ENCODE measurements around the gene OXCT2. TPM values are rescaled to one million over a fixed set of nuclear protein-coding genes. Genes with fewer than 3 reads are reported as not detected.
"Not testable (repeated sequence)": the region's sequence is repeated elsewhere in the genome, so short reads cannot be mapped to it uniquely, and the experiment has no call there.

Gene OXCT2
- total RNA-seq, 2 donors from 2014 or later: 3.6 to 4.9 TPM

- Histone ChIP-seq H3K36me3 (no peaks in the 10 kb centered on the region), H3K9me3 (no peaks in the 10 kb centered on the region), H3K27me3 (no peaks in the 10 kb centered on the region), H3K4me1 (peaks cover 0 to 5% of the 10 kb centered on the region in 2 donors), H3K4me3 (no peak overlapping the region), H3K27ac (no peak overlapping the region)
- no peak for TF ChIP-seq CTCF (IDR thresholded peaks at IDR 0.05)
- no peak for DNase-seq (ENCODE audit: low spot score)
Measured at GRCh38 chr1:39795651-39796050, 24.5 kb upstream of the OXCT2 start.

GRCh38 chr1:39791838-39792237 lies 20.7 kb upstream of the OXCT2 start:
- Histone ChIP-seq H3K36me3 (no peaks in the 10 kb centered on the region), H3K4me3 (no peak overlapping the region), H3K27me3 (peaks cover 0 to 5% of the 10 kb centered on the region in 2 donors), H3K4me1 (no peaks in the 10 kb centered on the region), H3K9me3 (no peaks in the 10 kb centered on the region), H3K27ac (no peak overlapping the region)
- no peak for DNase-seq (ENCODE audit: low spot score)
- TF ChIP-seq CTCF (IDR thresholded peaks at IDR 0.05): no peak

- peaks cover 0 to 5% of the 10 kb centered on the region in 2 donors for H3K27me3 ChIP-seq
- no peak overlapping the region for H3K27ac ChIP-seq
- no peaks in the 10 kb centered on the region for H3K4me1 ChIP-seq
- H3K4me3 ChIP-seq: peak overlapping the region in 1 of 2 donors; percentile 59
- H3K36me3 ChIP-seq: no peaks in the 10 kb centered on the region
- no peaks in the 10 kb centered on the region for H3K9me3 ChIP-seq
- TF ChIP-seq CTCF (IDR thresholded peaks at IDR 0.05): no peak
- no peak for DNase-seq (ENCODE audit: low spot score)
Measured at GRCh38 chr1:39789571-39790110, 18.5 kb upstream of the OXCT2 start.

- Histone ChIP-seq H3K36me3 (no peaks in the 10 kb centered on the region), H3K27me3 (peaks cover 0 to 5% of the 10 kb centered on the region in 2 donors), H3K27ac (no peak within 1 kb of the TSS)
Measured at GRCh38 chr1:39788758-39789570, 17.8 kb upstream of the OXCT2 start, which contains the start of gene BMP8B. BMP8B (minus strand) TSS chr1:39788865; CDS start chr1:39788485, 380 bp downstream.

GRCh38 chr1:39788426-39788757 lies 17.2 kb upstream of the OXCT2 start:
- Histone ChIP-seq H3K36me3 (no peaks in the 10 kb centered on the region), H3K4me1 (no peaks in the 10 kb centered on the region), H3K27ac (no peak overlapping the region), H3K27me3 (peaks cover 0 to 5% of the 10 kb centered on the region in 2 donors), H3K4me3 (peak overlapping the region; percentile 34 to 59), H3K9me3 (no peaks in the 10 kb centered on the region)
- DNase-seq (ENCODE audit: low spot score): no peak
- no peak for TF ChIP-seq CTCF (IDR thresholded peaks at IDR 0.05)

More at GRCh38 chr1:39788758-39789570, 17.8 kb upstream of the OXCT2 start, which contains the start of gene BMP8B:
- no peaks in the 10 kb centered on the region for H3K4me1 ChIP-seq
- H3K4me3 ChIP-seq: peak within 1 kb of the TSS; percentile 34 to 59
- TF ChIP-seq CTCF (IDR thresholded peaks at IDR 0.05): no peak
- DNase-seq (ENCODE audit: low spot score): no peak
- H3K9me3 ChIP-seq: no peaks in the 10 kb centered on the region

GRCh38 chr1:39787964-39788363 lies 16.8 kb upstream of the OXCT2 start:
- H3K27me3 ChIP-seq; H3K4me1 ChIP-seq; H3K27ac ChIP-seq; DNase-seq (ENCODE audit: low spot score); H3K9me3 ChIP-seq; H3K4me3 ChIP-seq; H3K36me3 ChIP-seq: not testable (repeated sequence)

All from right atrium auricular region (tissue), 2 donors.